ENCODE data around the gene NDEL1. TPM values are rescaled to one million over a fixed set of nuclear protein-coding genes. Genes with fewer than 3 reads are reported as not detected.

NDEL1 gene
- total and polyA plus RNA-seq, 9 of the 15 experiments (the other 6 are each of a cell fraction or from before 2014, with no cell fraction given): 0.86 to 30.5 (median 22.7) TPM

DNA sequence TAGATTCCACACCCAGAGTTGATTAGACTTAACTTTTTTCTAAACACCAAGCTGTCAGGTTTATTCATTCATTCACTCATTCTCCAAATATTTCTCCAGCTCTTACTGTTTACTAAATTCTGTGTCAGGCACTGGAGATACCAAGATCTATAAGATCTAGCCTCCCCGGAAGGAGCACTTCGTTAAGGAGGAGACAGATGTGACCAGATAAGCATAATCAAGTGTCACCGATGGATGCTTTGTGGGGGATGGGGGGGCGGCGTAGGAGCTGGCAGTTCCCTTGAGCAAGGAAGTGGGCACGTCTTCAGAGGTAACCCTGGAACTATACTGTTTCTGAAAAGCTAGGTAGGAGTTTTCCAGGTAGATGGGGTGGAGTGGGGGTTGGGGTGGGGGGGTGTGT, 48.8 kb upstream of the NDEL1 start (continued):
- TF ChIP-seq EWSR1 (IDR thresholded peaks at IDR 0.05; ENCODE audit: borderline replicate concordance, low read depth, partially characterized antibody) (no peak), RNF2 (IDR thresholded peaks at IDR 0.05) (peak; percentile 72; the same call in 1 of the 2 replicates), POLR2AphosphoS5 (IDR thresholded peaks at IDR 0.05; ENCODE audit: control insufficient read depth, insufficient read depth, low read depth, low read length) (peak; percentile 27; the same call in 1 of the 2 replicates), ZNF3 (CRISPR knock-in tag; IDR thresholded peaks at IDR 0.05) (no peak), TAF7 (tag; IDR thresholded peaks at IDR 0.05) (no peak), SAP30 (IDR thresholded peaks at IDR 0.05; ENCODE audit: borderline replicate concordance, insufficient read depth, low read depth, low read length, poor library complexity, severe bottlenecking) (no peak), ZNF445 (CRISPR knock-in tag; IDR thresholded peaks at IDR 0.05; ENCODE audit: low read depth) (no peak), ZFP30 (CRISPR knock-in tag; IDR thresholded peaks at IDR 0.05; ENCODE audit: borderline replicate concordance) (no peak), ZNF311 (CRISPR knock-in tag; IDR thresholded peaks at IDR 0.05) (no peak), SMARCA5 (IDR thresholded peaks at IDR 0.05) (no peak), ILF3 (IDR thresholded peaks at IDR 0.05; ENCODE audit: borderline replicate concordance) (no peak), HIVEP1 (CRISPR knock-in tag; IDR thresholded peaks at IDR 0.05) (no peak), HLTF (IDR thresholded peaks at IDR 0.05) (no peak), FOXJ2 (tag; IDR thresholded peaks at IDR 0.05) (0 out of 2 replicates have a peak, but pooled peaks have one; percentile 51), MEIS2 (IDR thresholded peaks at IDR 0.05; ENCODE audit: partially characterized antibody) (peak; percentile 44), TEAD1 (CRISPR knock-in tag; IDR thresholded peaks at IDR 0.05) (no peak), RBM25 (IDR thresholded peaks at IDR 0.05; ENCODE audit: low read depth, low read length, severe bottlenecking) (no peak), SP1 (CRISPR knock-in tag; IDR thresholded peaks at IDR 0.05) (no peak), SETDB1 (IDR thresholded peaks at IDR 0.05; ENCODE audit: low read length) (no peak), KDM2B (CRISPR knock-in tag; IDR thresholded peaks at IDR 0.05) (no peak), SMC3 (conservative IDR thresholded peaks at IDR 0.05; ENCODE audit: insufficient read depth, low read depth, low read length) (no peak), ZNF584 (CRISPR knock-in tag; IDR thresholded peaks at IDR 0.05; ENCODE audit: low read depth) (no peak), ZKSCAN1 (IDR thresholded peaks at IDR 0.05; ENCODE audit: low read depth, low read length) (no peak), MAZ (CRISPR knock-in tag; conservative IDR thresholded peaks at IDR 0.05 in 1 of 2, IDR thresholded peaks at IDR 0.05 in 1 of 2) (0 out of 4 replicates have a peak, but pooled peaks of 1 of the 2 experiments have one; percentile 34), ETV1 (tag; conservative IDR thresholded peaks at IDR 0.05; ENCODE audit: low read depth) (peak; percentile 72), BCL6 (CRISPR knock-in tag; IDR thresholded peaks at IDR 0.05) (no peak), ZNF717 (CRISPR knock-in tag; IDR thresholded peaks at IDR 0.05) (no peak)
- TF ChIP-seq, protein P1, sequence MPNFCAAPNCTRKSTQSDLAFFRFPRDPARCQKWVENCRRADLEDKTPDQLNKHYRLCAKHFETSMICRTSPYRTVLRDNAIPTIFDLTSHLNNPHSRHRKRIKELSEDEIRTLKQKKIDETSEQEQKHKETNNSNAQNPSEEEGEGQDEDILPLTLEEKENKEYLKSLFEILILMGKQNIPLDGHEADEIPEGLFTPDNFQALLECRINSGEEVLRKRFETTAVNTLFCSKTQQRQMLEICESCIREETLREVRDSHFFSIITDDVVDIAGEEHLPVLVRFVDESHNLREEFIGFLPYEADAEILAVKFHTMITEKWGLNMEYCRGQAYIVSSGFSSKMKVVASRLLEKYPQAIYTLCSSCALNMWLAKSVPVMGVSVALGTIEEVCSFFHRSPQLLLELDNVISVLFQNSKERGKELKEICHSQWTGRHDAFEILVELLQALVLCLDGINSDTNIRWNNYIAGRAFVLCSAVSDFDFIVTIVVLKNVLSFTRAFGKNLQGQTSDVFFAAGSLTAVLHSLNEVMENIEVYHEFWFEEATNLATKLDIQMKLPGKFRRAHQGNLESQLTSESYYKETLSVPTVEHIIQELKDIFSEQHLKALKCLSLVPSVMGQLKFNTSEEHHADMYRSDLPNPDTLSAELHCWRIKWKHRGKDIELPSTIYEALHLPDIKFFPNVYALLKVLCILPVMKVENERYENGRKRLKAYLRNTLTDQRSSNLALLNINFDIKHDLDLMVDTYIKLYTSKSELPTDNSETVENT (CRISPR knock-in tag; IDR thresholded peaks at IDR 0.05): no peak
- TF ChIP-seq, protein P2, sequence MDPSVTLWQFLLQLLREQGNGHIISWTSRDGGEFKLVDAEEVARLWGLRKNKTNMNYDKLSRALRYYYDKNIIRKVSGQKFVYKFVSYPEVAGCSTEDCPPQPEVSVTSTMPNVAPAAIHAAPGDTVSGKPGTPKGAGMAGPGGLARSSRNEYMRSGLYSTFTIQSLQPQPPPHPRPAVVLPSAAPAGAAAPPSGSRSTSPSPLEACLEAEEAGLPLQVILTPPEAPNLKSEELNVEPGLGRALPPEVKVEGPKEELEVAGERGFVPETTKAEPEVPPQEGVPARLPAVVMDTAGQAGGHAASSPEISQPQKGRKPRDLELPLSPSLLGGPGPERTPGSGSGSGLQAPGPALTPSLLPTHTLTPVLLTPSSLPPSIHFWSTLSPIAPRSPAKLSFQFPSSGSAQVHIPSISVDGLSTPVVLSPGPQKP (CRISPR knock-in tag; IDR thresholded peaks at IDR 0.05): no peak

All from K562 (cell line).